Epidermal melanocyte (primary cell): Measurements from ENCODE around the gene NLRP11.
"Not testable (repeated sequence)": the region's sequence is repeated elsewhere in the genome, so short reads cannot be mapped to it uniquely, and the experiment has no call there.

Experiments
- DNase-seq: peaks from one replicate; pipeline ENCODE4 v3.0.0; 2011; ENCODE audit warnings: low spot score; ENCODE audit not compliant: insufficient read length

NLRP11 gene

GRCh38 chr19:55778331-55778730, 53.5 kb downstream of the NLRP11 start:
- no peak for DNase-seq

GRCh38 chr19:55777528-55777927, 54.3 kb downstream of the NLRP11 start:
- no peak for DNase-seq

GRCh38 chr19:55769632-55770031, 62.2 kb downstream of the NLRP11 start:
- not testable (repeated sequence) for DNase-seq

GRCh38 chr19:55768818-55769217, 63.0 kb downstream of the NLRP11 start, which contains the start of gene RFPL4AL1:
TSS of gene RFPL4AL1 (plus strand) at chr19:55769118. CDS start at chr19:55771805, 2,687 bp downstream.
- not testable (repeated sequence) for DNase-seq

- DNase-seq: no peak
These were observed 65.3 kb downstream of the NLRP11 start for GRCh38 chr19:55766466-55766865.

GRCh38 chr19:55758797-55759196, 73.0 kb downstream of the NLRP11 start, which contains the start of gene RFPL4A:
TSS of gene RFPL4A (plus strand) at chr19:55759097. CDS start at chr19:55761801, 2,704 bp downstream.
- DNase-seq: not testable (repeated sequence)

GRCh38 chr19:55756808-55757207, 75.0 kb downstream of the NLRP11 start:
- DNase-seq: not testable (repeated sequence)

GRCh38 chr19:55753401-55753800, 78.4 kb downstream of the NLRP11 start:
- DNase-seq: no peak

- no peak for DNase-seq
These were observed 81.1 kb downstream of the NLRP11 start for GRCh38 chr19:55750715-55751114.

- DNase-seq: no peak
These were observed 93.5 kb downstream of the NLRP11 start, which contains the start of gene NLRP9 for GRCh38 chr19:55738302-55738701. TSS of gene NLRP9 (minus strand) at chr19:55738402. CDS start at chr19:55738374, 28 bp downstream.
